SH-SY5Y (cell line): ENCODE measurements around the gene E2F7.

ENCODE experiments used
- GATA2 ChIP-seq: IDR thresholded peaks from 2 replicates; pipeline ENCODE4 v1.6.1; 2011; ENCODE audit warnings: mild to moderate bottlenecking, low read depth, low read length
- GATA3 ChIP-seq: IDR thresholded peaks from 2 replicates; pipeline ENCODE4 v1.6.1; 2011; ENCODE audit warnings: low read depth, mild to moderate bottlenecking, low read length, moderate library complexity

- no peak for TF ChIP-seq GATA3
- no peak for TF ChIP-seq GATA2
These were observed 62.1 kb downstream of the E2F7 start for GRCh38 chr12:77003246-77003645.
